Stomach (tissue), 4 donors: ENCODE measurements around the gene SLC37A1.

Source experiments
- CTCF ChIP-seq, 7 experiments: fragments of 450-650 bp in 4 of 7; fragments of 200-600 bp in 3 of 7; sonication (generic) in 3 of 7; IDR thresholded peaks; one replicate each; pipeline ENCODE4 v1.5.1; 2016 to 2019; ENCODE audit warnings: antibody characterized with exemption in 7 of 7, control low read depth in 2 of 7, mild to moderate bottlenecking in 1 of 7
- POLR2A ChIP-seq, 4 donors: fragments of 450-650 bp; IDR thresholded peaks; one replicate each; pipeline ENCODE4 v1.6.1; 2016; ENCODE audit warnings: antibody characterized with exemption in 4 of 4, control low read depth in 2 of 4, mild to moderate bottlenecking in 1 of 4, moderate library complexity in 1 of 4
- POLR2AphosphoS5 ChIP-seq, 3 donors: sonication (generic); formaldehyde crosslinking; IDR thresholded peaks; one replicate each; pipeline ENCODE4 v1.6.1; 2016; ENCODE audit warnings: antibody characterized with exemption in 3 of 3

GRCh38 chr21:42560517-42561179 is 47.0 kb downstream of the SLC37A1 start:
- TF ChIP-seq CTCF (IDR thresholded peaks at IDR 0.05) (no peak), POLR2AphosphoS5 (IDR thresholded peaks at IDR 0.05) (no peak), POLR2A (IDR thresholded peaks at IDR 0.05) (no peak)
